RWPE1 (cell line): ENCODE measurements around the gene SEPTIN6.
"Not testable (repeated sequence)": the region's sequence is repeated elsewhere in the genome, so short reads cannot be mapped to it uniquely, and the experiment has no call there.

Experiments
- CTCF ChIA-PET: fragments of 350-600 bp; sonication (Branson Sonifier 250); formaldehyde crosslinking; extraction: SDS; loops from one replicate; lab custom pipeline; 2021; lab: Yijun Ruan, JAX
- POLR2A ChIA-PET: fragments of 400-600 bp; formaldehyde crosslinking; extraction: SDS; loops from one replicate; lab custom pipeline; 2020; ENCODE audit warnings: antibody characterized with exemption; ENCODE audit not compliant: low non-redundant PET; lab: Yijun Ruan, JAX
- DNase-seq: peaks from one replicate; pipeline ENCODE4 v3.0.0; 2012; ENCODE audit warnings: low spot score
- H3K27ac ChIP-seq: fragments of 450-650 bp; 2 replicates; pipeline ENCODE4 v1.5.1; 2017
- TF ChIP-seq, protein P1 (sequence below): fragments of 450-650 bp; conservative IDR thresholded peaks from 2 replicates; pipeline ENCODE4 v1.5.1; 2017; ENCODE audit warnings: low read depth, mild to moderate bottlenecking

The SEPTIN6 gene

DNA sequence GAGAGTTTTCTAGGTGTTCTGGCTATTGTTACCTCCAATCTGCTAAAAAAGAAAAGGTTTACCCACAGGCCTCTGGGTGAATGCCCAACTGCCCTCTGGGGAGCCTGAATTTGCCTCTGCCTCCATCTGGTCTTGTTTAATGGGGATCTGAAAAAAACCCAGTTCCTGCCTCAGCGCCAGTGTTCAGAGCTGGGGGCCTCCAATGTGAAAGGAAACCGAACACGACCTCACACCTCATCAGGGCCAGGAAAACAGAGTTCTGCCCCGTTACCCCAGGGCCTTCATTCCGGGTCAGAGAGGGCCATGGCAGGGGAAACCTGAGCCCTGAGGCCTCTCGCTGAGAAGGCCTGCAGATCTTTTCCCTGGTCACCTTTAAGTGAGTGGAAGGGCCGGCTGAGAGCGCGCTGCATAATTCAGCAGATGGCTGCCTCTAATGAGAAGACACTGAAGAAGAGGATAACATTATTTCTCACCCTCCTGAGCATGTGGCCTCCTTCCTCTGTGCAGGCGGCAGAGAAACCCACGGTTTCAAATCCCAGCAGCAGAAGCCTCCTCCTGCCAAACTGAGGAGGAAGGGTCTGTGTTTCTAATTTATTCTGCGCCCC lies 6.8 kb downstream of the SEPTIN6 start:
- H3K27ac ChIP-seq, result no peak overlapping the region
- CTCF ChIA-PET, result interaction anchor here (1.2 kb wide), 1 partner anchor 76 kb away, joined by 3 read pairs; no protein-coding TSS in a partner anchor
- POLR2A ChIA-PET, result no interaction called here
- no peak for DNase-seq
- TF ChIP-seq, protein P1, sequence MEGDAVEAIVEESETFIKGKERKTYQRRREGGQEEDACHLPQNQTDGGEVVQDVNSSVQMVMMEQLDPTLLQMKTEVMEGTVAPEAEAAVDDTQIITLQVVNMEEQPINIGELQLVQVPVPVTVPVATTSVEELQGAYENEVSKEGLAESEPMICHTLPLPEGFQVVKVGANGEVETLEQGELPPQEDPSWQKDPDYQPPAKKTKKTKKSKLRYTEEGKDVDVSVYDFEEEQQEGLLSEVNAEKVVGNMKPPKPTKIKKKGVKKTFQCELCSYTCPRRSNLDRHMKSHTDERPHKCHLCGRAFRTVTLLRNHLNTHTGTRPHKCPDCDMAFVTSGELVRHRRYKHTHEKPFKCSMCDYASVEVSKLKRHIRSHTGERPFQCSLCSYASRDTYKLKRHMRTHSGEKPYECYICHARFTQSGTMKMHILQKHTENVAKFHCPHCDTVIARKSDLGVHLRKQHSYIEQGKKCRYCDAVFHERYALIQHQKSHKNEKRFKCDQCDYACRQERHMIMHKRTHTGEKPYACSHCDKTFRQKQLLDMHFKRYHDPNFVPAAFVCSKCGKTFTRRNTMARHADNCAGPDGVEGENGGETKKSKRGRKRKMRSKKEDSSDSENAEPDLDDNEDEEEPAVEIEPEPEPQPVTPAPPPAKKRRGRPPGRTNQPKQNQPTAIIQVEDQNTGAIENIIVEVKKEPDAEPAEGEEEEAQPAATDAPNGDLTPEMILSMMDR, result no peak

DNA sequence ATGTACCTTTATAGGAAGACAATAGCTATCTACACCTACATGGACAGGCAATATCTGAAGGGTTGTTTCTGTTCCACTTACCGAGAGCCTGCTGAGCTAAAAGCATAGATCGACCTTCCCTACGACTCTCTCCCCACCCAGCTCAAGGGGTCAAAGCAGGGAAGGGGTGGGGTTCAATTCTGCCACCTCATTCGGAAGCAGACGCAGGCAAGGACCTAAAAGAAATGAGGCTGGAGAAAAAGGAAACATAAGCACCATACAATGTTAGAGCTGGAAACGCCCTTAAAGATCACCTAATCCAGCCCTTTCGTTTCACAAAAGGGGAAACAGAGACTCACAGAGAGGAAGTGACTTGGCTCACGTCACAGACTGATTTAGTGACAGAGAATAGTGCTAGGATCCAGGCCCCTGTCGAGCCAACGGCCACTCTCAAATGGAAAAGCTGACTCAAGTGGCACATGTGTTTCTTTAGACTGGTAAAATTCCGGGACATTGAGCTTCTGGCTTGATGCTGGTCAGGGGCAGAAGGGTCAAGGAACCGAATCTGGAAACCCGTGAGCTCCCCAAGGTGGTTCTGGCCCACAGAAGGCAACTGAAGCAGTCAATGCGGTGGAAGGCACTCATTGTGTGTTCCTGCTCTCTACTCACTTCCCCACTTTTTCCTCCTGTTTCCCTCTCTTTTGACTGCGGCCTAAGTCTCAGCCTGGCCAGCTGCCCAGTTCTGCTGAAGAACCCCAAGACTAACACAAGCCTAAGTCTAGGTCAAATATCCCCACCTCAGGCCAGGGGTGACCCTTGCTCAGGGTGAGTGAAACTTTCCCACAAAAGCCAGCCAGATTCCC lies 7.5 kb downstream of the SEPTIN6 start:
- H3K27ac ChIP-seq, result no peak overlapping the region
- ChIA-PET POLR2A (no interaction called here), CTCF (interaction anchor here (1.2 kb wide), 1 partner anchor 75 kb away, joined by 3 read pairs; no protein-coding TSS in a partner anchor)
- TF ChIP-seq, protein P1, result no peak
- no peak for DNase-seq

DNA sequence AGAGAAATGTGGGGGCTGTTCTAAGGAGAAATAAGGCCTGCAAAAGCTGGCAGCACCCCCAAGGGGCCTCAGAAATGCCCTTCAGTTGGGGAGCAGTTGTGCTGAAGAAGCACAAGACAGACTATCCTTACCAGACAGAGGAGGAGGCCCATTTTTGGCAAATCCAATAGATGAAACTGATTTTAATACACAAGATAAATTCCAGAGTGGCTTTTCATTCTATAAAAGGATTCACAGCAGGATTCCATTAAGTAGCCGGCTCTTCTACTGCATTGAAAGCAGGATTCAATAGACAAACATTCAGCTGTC lies 8.1 kb downstream of the SEPTIN6 start:
- TF ChIP-seq, protein P1, result no peak
- ChIA-PET CTCF (no interaction called here), POLR2A (no interaction called here)
- no peak overlapping the region for H3K27ac ChIP-seq
- DNase-seq, result no peak

DNA sequence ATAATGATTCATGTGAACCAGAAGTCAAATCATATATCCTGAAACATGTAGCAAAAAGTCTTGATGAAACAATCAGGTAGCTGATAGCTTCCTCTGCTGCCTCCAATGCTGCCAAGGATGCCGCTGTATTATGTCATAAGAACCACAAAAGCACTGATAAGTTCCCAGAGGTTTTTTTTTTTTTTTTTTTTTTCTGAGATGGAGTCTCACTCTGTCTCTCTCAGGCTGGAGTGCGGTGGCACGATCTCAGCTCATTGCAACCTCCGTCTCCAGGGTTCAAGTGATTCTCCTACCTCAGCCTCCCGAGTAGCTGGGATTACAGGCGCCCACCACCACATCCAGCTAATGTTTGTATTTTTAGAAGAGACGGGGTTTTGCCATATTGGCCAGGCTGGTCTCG lies 8.7 kb downstream of the SEPTIN6 start:
- DNase-seq, H3K27ac ChIP-seq, POLR2A ChIA-PET: not testable (repeated sequence)
- CTCF ChIA-PET, result interaction anchor here (0.6 kb wide), 1 partner anchor 46 kb away, joined by 4 read pairs; no protein-coding TSS in a partner anchor

DNA sequence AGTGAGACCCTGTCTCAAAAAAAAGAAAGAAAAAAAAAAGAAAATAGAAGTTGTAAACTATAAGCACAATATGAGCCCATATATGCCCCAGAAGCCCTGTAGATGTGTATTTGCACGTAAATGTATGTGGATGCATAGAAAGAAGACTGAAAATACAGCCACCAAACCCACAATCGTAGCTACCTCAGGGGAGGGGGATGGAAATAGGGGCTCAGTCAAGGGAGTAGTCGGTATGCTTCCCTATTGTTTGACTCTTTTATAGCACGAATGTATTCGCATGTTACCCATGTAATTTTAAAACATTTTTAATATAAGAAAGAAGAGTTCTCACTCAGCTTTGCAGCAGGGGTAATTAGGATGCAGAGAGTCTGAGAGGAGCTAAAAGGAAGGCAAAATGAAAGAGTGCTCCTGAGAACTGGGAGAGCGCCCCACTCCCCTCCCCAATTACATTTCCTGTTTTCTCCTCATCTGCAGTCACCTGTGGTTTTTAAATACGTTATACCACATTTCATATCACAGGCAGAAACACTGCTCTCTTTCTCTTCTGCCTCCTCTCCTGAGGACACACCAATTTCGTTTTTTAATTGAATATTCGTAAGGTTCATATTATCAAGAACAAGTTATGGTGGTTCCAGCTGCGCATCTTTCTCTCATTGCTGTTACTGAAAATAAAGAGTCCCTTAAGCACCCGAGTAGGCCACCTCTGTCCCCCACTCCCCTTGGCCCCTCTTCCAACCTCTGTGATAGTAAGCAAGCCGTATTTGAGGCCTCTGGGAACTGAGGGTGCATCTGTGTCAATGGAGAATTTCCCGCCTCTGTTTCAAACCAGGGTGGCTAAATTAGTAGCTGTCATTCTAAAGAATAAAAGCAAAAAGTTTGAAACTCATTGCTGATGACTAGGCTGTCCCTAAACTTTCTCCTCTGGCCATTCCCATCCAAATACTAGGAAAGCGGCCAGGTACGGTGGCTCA lies 10.7 kb downstream of the SEPTIN6 start:
- ChIA-PET POLR2A (no interaction called here), CTCF (interaction anchor here (0.5 to 0.6 kb wide), 2 partner anchors 19 to 62 kb away, joined by 3 to 4 read pairs; no protein-coding TSS in a partner anchor)
- H3K27ac ChIP-seq, result no peak overlapping the region
- TF ChIP-seq, protein P1, result no peak
- DNase-seq, result no peak

DNA sequence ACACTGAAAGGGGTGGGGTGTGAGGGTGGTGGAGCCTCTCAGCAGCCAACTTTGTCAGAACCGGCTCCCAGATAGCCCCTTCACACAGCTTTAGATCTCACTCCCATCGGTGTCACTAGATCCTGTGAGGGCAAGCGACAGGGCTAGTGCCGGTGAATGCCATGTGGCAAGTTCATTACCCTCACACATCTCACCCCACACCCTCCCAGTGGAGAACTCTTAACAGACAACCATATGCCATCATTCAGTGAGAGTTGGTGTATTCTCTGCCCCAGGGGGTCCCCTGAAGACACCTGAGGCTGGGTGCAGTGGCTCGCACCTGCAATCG lies 15.3 kb downstream of the SEPTIN6 start:
- no peak overlapping the region for H3K27ac ChIP-seq
- no peak for DNase-seq
- ChIA-PET CTCF (no interaction called here), POLR2A (no interaction called here)
- TF ChIP-seq, protein P1, result no peak
